ENCODE results near the gene VDR. TPM values are rescaled to one million over a fixed set of nuclear protein-coding genes. Genes with fewer than 3 reads are reported as not detected.
A peak's percentile ranks its signal among the peaks of the same experiment; 100 is the strongest.

VDR gene
- total and polyA plus RNA-seq, 8 donors = 1.1 to 32.1 (median 2.2) TPM

- no peak for ATAC-seq
- intact Hi-C loops (cut with DNase I) = no loop called here
- Histone ChIP-seq H3K27me3 (peaks cover 5 to 31% of the 10 kb centered on the region in 2 donors), H3K27ac (no peak overlapping the region), H3K36me3 (no peaks in the 10 kb centered on the region), H3K4me3 (no peak overlapping the region), H3K9me3 (no peaks in the 10 kb centered on the region), H3K4me1 (peaks cover 0 to 15% of the 10 kb centered on the region in 2 donors)
- no peak for DNase-seq
- no peak for TF ChIP-seq CTCF (IDR thresholded peaks at IDR 0.05)
Measured at GRCh38 chr12:47943623-47944340, 39.0 kb upstream of the VDR start.

GRCh38 chr12:47942614-47943225 is 37.9 kb upstream of the VDR start:
- intact Hi-C loops (cut with DNase I) = no loop called here
- H3K27me3 ChIP-seq = peaks cover 5 to 31% of the 10 kb centered on the region in 2 donors
- H3K36me3 ChIP-seq = no peaks in the 10 kb centered on the region
- no peak overlapping the region for H3K27ac ChIP-seq
- no peak for TF ChIP-seq CTCF (IDR thresholded peaks at IDR 0.05)
- no peak overlapping the region for H3K4me3 ChIP-seq
- ATAC-seq = no peak
- H3K9me3 ChIP-seq = no peaks in the 10 kb centered on the region
- no peak for DNase-seq
- peaks cover 0 to 15% of the 10 kb centered on the region in 2 donors for H3K4me1 ChIP-seq

DNA sequence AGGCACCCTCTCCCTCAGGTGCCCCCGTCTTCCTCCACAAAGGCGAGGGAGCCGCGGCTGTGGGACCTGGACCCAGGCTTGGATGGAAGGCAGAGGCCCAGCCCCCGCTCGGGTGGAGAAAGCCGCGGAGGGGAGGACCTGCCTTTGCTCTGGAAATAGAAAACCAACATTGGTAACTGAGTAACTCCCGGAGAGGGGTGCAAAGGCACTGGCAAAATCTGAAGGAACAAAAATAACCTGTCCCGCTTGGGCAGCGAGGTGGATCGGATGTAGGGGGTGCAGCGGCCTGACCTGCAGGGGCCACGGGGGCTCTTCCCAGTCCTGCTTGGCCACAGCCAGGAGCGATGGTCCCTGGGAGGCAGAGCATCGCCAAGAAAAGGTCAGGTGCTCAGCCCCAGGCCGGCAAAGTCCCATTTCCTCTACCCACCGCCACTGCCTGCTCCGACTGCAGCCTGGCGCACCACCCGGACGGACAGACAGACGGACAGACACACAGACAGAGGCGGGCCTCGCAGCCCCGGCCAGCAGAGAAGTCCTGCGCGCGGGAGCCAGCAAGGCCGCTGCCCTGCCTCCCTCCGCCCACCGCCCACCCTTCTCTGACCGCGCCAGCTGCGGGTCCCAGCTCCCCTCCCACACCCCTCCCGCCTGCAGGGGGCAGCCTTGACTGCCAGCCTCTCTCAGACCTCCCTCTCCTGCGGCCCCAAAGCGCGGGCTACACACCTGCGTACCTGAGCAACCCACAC is 37.2 kb upstream of the VDR start:
- DNase-seq = peak in 2 of 4 donors; percentile 35 to 83
- H3K4me3 ChIP-seq = no peak overlapping the region

GRCh38 chr12:47941475-47941780 is 36.6 kb upstream of the VDR start:
- DNase-seq (no peak), ATAC-seq (no peak)
- H3K27ac ChIP-seq = no peak overlapping the region

More for the DNA sequence above, 37.2 kb upstream of the VDR start:
- Histone ChIP-seq H3K36me3 (no peaks in the 10 kb centered on the region), H3K9me3 (no peaks in the 10 kb centered on the region), H3K4me1 (peaks cover 0 to 8% of the 10 kb centered on the region in 2 donors), H3K27ac (no peak overlapping the region), H3K27me3 (peaks cover 5 to 31% of the 10 kb centered on the region in 2 donors)
- peak; percentile 34 for ATAC-seq
- TF ChIP-seq CTCF (IDR thresholded peaks at IDR 0.05) = no peak
- intact Hi-C loops (cut with DNase I) = no loop called here

More at GRCh38 chr12:47941475-47941780, 36.6 kb upstream of the VDR start:
- intact Hi-C loops (cut with DNase I) = no loop called here
- no peak for TF ChIP-seq CTCF (IDR thresholded peaks at IDR 0.05)
- no peaks in the 10 kb centered on the region for H3K9me3 ChIP-seq
- H3K4me3 ChIP-seq = no peak overlapping the region
- peaks cover 0 to 2% of the 10 kb centered on the region in 2 donors for H3K4me1 ChIP-seq
- H3K27me3 ChIP-seq = peaks cover 5 to 31% of the 10 kb centered on the region in 2 donors
- H3K36me3 ChIP-seq = no peaks in the 10 kb centered on the region

Measured in left lung (tissue), 10 donors.